Natural killer cell (primary cell): ENCODE data around the gene TMPRSS7. TPM values are rescaled to one million over a fixed set of nuclear protein-coding genes. Genes with fewer than 3 reads are reported as not detected.

ENCODE experiments used
- ATAC-seq, 3 donors: fragments of 150-1000 bp in 2 of 3; fragments of 200-7000 bp in 1 of 3; cut with Tn5 transposase; 1 replicate in 1 of 3; 2 replicates in 2 of 3; pipeline ENCODE4 v1.10.0; 2021; ENCODE audit warnings: mild to moderate bottlenecking in 2 of 3, moderate library complexity in 2 of 3
- DNase-seq, 2 donors: peaks; one replicate each; pipeline versions ENCODE4 v3.0.0 to v3.0.0-alpha.2; 2013 to 2021; ENCODE audit warnings: mixed read lengths in 1 of 2
- H3K27ac ChIP-seq: one replicate; pipeline ENCODE4 v1.5.1; 2013; ENCODE audit warnings: mild to moderate bottlenecking, low read length
- H3K27me3 ChIP-seq: one replicate; pipeline ENCODE4 v1.6.1; 2013; ENCODE audit warnings: low read length; ENCODE audit not compliant: control insufficient read depth, insufficient read depth
- H3K36me3 ChIP-seq: one replicate; pipeline ENCODE4 v1.6.1; 2013; ENCODE audit warnings: low read length; ENCODE audit not compliant: control insufficient read depth, insufficient read depth
- H3K4me1 ChIP-seq: one replicate; pipeline ENCODE4 v1.6.1; 2013; ENCODE audit warnings: low read length; ENCODE audit not compliant: control insufficient read depth, insufficient read depth
- H3K4me3 ChIP-seq: one replicate; pipeline ENCODE4 v1.5.1; 2013; ENCODE audit warnings: low read length
- H3K9me3 ChIP-seq: one replicate; pipeline ENCODE4 v1.6.1; 2013; ENCODE audit warnings: low read length; ENCODE audit not compliant: control insufficient read depth, insufficient read depth
- H3K27ac Mint-ChIP-seq, 2 donors: one replicate each; pipeline ENCODE4 v1.8.0; 2022; ENCODE audit warnings: mild to moderate bottlenecking in 2 of 2, mixed read lengths in 2 of 2, moderate library complexity in 1 of 2
- H3K27me3 Mint-ChIP-seq, 2 donors: one replicate each; pipeline ENCODE4 v1.8.0; 2022; ENCODE audit warnings: low read depth in 2 of 2, mixed read lengths in 2 of 2
- H3K36me3 Mint-ChIP-seq: one replicate; pipeline ENCODE4 v1.8.0; 2022; ENCODE audit warnings: mixed read lengths
- H3K4me1 Mint-ChIP-seq, 2 donors: one replicate each; pipeline ENCODE4 v1.8.0; 2022; ENCODE audit warnings: mixed read lengths in 2 of 2
- H3K4me3 Mint-ChIP-seq: one replicate; pipeline ENCODE4 v1.8.0; 2022; ENCODE audit warnings: mild to moderate bottlenecking, moderate library complexity, mixed read lengths
- H3K9me3 Mint-ChIP-seq, 2 donors: one replicate each; pipeline ENCODE4 v1.8.0; 2022; ENCODE audit warnings: mixed read lengths in 2 of 2
- WGBS: methylation state at CpG from one replicate; pipeline ENCODE4 v1.1.7; 2013; ENCODE audit warnings: missing lambda C conversion rate; ENCODE audit not compliant: insufficient coverage; 5-methylcytosine and 5-hydroxymethylcytosine counted together
- intact Hi-C: fragments of 100-400 bp; cut with micrococcal nuclease; formaldehyde crosslinking; loops from one replicate; pipeline ENCODE4 v1.14.2; 2022
- total RNA-seq, 4 donors: library from RNA; stranded (reverse); fragments of 120-200 nt in 1 of 4; gene quantifications; one replicate each; pipeline versions ENCODE4 v1.2.3 to v1.2.4, GENCODE V29; 2013 to 2022
- TF ChIP-seq, protein P1 (sequence below): fragments of 200-600 bp; IDR thresholded peaks from one replicate; pipeline ENCODE4 v1.8.0; 2022; ENCODE audit warnings: antibody characterized with exemption

The TMPRSS7 gene
- total RNA-seq, 3 donors from 2014 or later (not counting 1 experiment from before 2014, with no cell fraction given), result not detected

DNA sequence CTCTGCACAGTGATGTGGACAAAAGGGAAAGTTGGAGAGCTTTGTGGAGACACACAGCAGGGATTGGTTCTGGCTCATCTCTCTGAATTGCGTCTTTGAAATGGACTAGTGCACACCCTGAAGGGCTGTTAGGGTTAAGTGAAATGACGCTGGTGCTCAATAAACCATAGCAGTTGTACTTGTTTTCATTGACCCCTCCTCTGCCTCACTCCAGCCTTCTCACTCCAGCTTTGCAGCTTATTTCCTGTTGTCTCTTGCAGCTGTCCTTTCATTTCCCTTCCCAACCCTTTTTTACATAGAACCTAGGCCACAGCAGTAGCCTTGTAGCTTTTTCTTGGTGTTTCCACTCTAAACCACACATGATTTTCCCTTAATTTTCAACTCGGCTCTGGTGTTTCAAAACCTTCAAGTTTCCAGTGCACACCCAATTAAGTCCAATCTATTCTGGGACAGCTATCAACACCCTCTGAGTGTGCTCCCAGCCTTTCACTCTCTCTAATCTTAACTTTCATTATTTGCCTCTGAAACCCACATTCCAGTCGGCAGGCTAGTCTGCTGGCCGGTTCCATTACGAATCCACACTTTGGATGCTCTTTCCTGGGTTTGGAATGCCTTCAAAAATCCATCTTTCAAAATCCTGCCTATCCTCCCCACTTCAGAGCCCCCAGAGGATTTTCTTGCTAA is 58.1 kb downstream of the TMPRSS7 start:
- H3K4me1 ChIP-seq, result peaks cover 2% of the 10 kb centered on the region
- H3K27me3 ChIP-seq, result no peaks in the 10 kb centered on the region
- H3K4me3 ChIP-seq, result no peak overlapping the region
- H3K27ac ChIP-seq, result no peak overlapping the region
- TF ChIP-seq, protein P1, sequence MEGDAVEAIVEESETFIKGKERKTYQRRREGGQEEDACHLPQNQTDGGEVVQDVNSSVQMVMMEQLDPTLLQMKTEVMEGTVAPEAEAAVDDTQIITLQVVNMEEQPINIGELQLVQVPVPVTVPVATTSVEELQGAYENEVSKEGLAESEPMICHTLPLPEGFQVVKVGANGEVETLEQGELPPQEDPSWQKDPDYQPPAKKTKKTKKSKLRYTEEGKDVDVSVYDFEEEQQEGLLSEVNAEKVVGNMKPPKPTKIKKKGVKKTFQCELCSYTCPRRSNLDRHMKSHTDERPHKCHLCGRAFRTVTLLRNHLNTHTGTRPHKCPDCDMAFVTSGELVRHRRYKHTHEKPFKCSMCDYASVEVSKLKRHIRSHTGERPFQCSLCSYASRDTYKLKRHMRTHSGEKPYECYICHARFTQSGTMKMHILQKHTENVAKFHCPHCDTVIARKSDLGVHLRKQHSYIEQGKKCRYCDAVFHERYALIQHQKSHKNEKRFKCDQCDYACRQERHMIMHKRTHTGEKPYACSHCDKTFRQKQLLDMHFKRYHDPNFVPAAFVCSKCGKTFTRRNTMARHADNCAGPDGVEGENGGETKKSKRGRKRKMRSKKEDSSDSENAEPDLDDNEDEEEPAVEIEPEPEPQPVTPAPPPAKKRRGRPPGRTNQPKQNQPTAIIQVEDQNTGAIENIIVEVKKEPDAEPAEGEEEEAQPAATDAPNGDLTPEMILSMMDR, result no peak
- H3K4me3 Mint-ChIP-seq, result no peak overlapping the region
- no peaks in the 10 kb centered on the region for H3K9me3 ChIP-seq
- DNase-seq (no peak), ATAC-seq (no peak)
- H3K36me3 ChIP-seq, result no peaks in the 10 kb centered on the region
- H3K9me3 Mint-ChIP-seq, result no peaks in the 10 kb centered on the region
- WGBS, result 71% methylated on average over 6 of the region's 6 CpGs
- H3K27me3 Mint-ChIP-seq, result peaks cover 16 to 31% of the 10 kb centered on the region in 2 donors
- peaks cover 10 to 15% of the 10 kb centered on the region in 2 donors for H3K4me1 Mint-ChIP-seq
- no peak overlapping the region for H3K27ac Mint-ChIP-seq
- H3K36me3 Mint-ChIP-seq, result no peaks in the 10 kb centered on the region
- intact Hi-C loops, result no loop called here

DNA sequence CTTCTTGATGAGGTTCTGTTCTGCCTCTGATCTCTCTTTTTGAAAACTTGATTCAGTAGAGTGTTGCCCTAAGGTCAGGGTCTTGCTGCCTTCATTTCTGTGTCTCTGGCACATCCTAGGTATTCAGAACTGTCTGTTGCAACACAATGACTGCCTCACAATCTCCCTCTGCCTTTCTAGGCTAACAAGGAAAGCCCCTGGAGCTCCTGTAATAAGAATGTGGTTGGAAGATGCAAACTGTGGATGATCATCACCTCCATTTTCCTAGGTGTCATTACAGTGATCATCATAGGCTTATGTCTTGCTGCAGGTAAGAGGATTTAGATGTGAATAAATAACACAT is 58.6 kb downstream of the TMPRSS7 start:
- Histone ChIP-seq H3K4me3 (no peak overlapping the region), H3K27me3 (no peaks in the 10 kb centered on the region), H3K27ac (no peak overlapping the region), H3K4me1 (peaks cover 2% of the 10 kb centered on the region), H3K9me3 (no peaks in the 10 kb centered on the region), H3K36me3 (no peaks in the 10 kb centered on the region)
- Mint-ChIP-seq H3K27ac (no peak overlapping the region), H3K4me3 (no peak overlapping the region), H3K27me3 (peaks cover 15 to 31% of the 10 kb centered on the region in 2 donors), H3K4me1 (peaks cover 10 to 15% of the 10 kb centered on the region in 2 donors), H3K36me3 (no peaks in the 10 kb centered on the region), H3K9me3 (no peaks in the 10 kb centered on the region)
- intact Hi-C loops, result no loop called here
- DNase-seq, result no peak
- TF ChIP-seq, protein P1, result no peak
- no peak for ATAC-seq

DNA sequence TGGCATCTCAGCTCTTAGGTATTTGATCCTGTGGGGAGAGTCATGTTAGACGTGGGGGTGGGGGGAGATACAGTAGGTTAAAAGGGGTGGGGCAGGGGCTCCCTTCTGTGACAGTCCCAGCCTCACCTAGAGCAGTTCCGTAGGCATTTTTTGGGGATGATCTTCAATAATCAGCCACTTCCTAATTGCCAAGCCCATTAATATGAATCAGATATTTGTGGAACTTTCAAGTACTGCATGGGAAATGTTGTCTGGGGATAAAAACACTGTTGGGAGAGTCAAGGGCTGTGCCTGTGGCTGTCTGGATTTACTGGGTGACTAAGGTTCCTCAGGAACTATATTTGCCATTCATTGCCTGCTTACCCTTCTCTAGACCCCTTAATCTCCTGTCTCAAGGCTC is 61.2 kb downstream of the TMPRSS7 start:
- H3K36me3 ChIP-seq, result no peaks in the 10 kb centered on the region
- DNase-seq, result no peak
- peaks cover 5 to 6% of the 10 kb centered on the region in 2 donors for H3K4me1 Mint-ChIP-seq
- no peak overlapping the region for H3K4me3 Mint-ChIP-seq
- no peak overlapping the region for H3K27ac Mint-ChIP-seq
- H3K27me3 Mint-ChIP-seq, result peaks cover 4 to 20% of the 10 kb centered on the region in 2 donors
- no peaks in the 10 kb centered on the region for H3K27me3 ChIP-seq
- TF ChIP-seq, protein P1, result no peak
- H3K4me1 ChIP-seq, result peaks cover under 1% of the 10 kb centered on the region
- no peaks in the 10 kb centered on the region for H3K9me3 Mint-ChIP-seq
- intact Hi-C loops, result no loop called here
- no peaks in the 10 kb centered on the region for H3K9me3 ChIP-seq
- H3K27ac ChIP-seq, result no peak overlapping the region
- WGBS, result 86% methylated on average over 2 of the region's 2 CpGs
- H3K4me3 ChIP-seq, result no peak overlapping the region
- no peaks in the 10 kb centered on the region for H3K36me3 Mint-ChIP-seq
- ATAC-seq, result no peak

DNA sequence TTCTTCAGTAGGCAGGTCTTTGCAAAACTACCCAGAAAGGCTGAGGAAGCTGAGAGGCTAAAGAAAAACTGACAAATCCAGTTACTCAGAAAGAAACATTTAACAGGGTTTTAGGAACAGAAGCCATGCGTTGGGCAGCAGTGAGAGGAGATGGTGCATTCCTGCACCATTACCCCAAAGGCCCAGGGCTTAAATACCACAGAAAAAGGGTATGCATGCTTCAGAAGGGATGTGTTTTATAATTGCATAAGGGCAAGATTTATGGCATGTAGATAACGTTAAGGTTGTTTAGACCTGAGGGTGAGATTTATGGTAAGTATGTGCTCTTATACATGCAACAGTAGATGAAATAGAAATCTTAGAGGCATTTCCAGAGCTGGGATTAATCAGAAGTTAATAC is 61.6 kb downstream of the TMPRSS7 start:
- DNase-seq (no peak), ATAC-seq (no peak)
- Histone ChIP-seq H3K27ac (no peak overlapping the region), H3K36me3 (no peaks in the 10 kb centered on the region), H3K27me3 (no peaks in the 10 kb centered on the region), H3K4me1 (no peaks in the 10 kb centered on the region), H3K9me3 (no peaks in the 10 kb centered on the region), H3K4me3 (no peak overlapping the region)
- Mint-ChIP-seq H3K27me3 (peaks cover 4 to 20% of the 10 kb centered on the region in 2 donors), H3K4me3 (no peak overlapping the region), H3K9me3 (no peaks in the 10 kb centered on the region), H3K27ac (no peak overlapping the region), H3K36me3 (no peaks in the 10 kb centered on the region), H3K4me1 (peaks cover 1 to 2% of the 10 kb centered on the region in 2 donors)
- TF ChIP-seq, protein P1, result no peak
- intact Hi-C loops, result no loop called here
- whole genome bisulfite sequencing, result 93% methylated on average over 2 of the region's 2 CpGs
